NCI-H1436 treated with DMSO at 0.1 percent for 48 hours (cell line): ENCODE results near the gene SUGP2.
"Not testable (repeated sequence)": the region's sequence is repeated elsewhere in the genome, so short reads cannot be mapped to it uniquely, and the experiment has no call there.

Source experiments
- DNase-seq: peaks from one replicate; lab custom pipeline; 2025; lab: John Stamatoyannopoulos, UW

Gene SUGP2

GRCh38 chr19:19031891-19032290, 1.4 kb downstream of the SUGP2 start:
- DNase-seq = no peak

- no peak for DNase-seq
These were observed 4.8 kb downstream of the SUGP2 start for GRCh38 chr19:19028526-19028925.

GRCh38 chr19:19027228-19027627, 6.1 kb downstream of the SUGP2 start:
- no peak for DNase-seq

GRCh38 chr19:19026299-19026971, 6.9 kb downstream of the SUGP2 start:
- no peak for DNase-seq

GRCh38 chr19:19025861-19026260, 7.5 kb downstream of the SUGP2 start:
- DNase-seq = no peak

- DNase-seq = not testable (repeated sequence)
These were observed 9.9 kb downstream of the SUGP2 start for GRCh38 chr19:19023376-19023775.

GRCh38 chr19:19022380-19022961, 10.8 kb downstream of the SUGP2 start:
- DNase-seq = no peak

- DNase-seq = no peak
These were observed 12.2 kb downstream of the SUGP2 start for GRCh38 chr19:19021115-19021514.

GRCh38 chr19:19010551-19010950, 22.8 kb downstream of the SUGP2 start:
- no peak for DNase-seq

- DNase-seq = no peak
These were observed 23.4 kb downstream of the SUGP2 start for GRCh38 chr19:19009951-19010350.

- no peak for DNase-seq
These were observed 27.1 kb downstream of the SUGP2 start for GRCh38 chr19:19006213-19006612.

GRCh38 chr19:19004144-19004543, 29.2 kb downstream of the SUGP2 start:
- DNase-seq = no peak

- no peak for DNase-seq
These were observed 33.3 kb downstream of the SUGP2 start for GRCh38 chr19:18999896-19000620.

- no peak for DNase-seq
These were observed 34.1 kb downstream of the SUGP2 start for GRCh38 chr19:18999016-18999758.

GRCh38 chr19:18998276-18998675, 35.0 kb downstream of the SUGP2 start:
- no peak for DNase-seq

GRCh38 chr19:18996796-18997394, 36.4 kb downstream of the SUGP2 start:
- no peak for DNase-seq

- no peak for DNase-seq
These were observed 37.0 kb downstream of the SUGP2 start for GRCh38 chr19:18996351-18996750.

GRCh38 chr19:18995804-18996241, 37.5 kb downstream of the SUGP2 start:
- DNase-seq = no peak

- DNase-seq = no peak
These were observed 40.2 kb downstream of the SUGP2 start for GRCh38 chr19:18993115-18993514.

- DNase-seq = no peak
These were observed 40.6 kb downstream of the SUGP2 start for GRCh38 chr19:18992696-18993095.

GRCh38 chr19:18991468-18991867, 41.8 kb downstream of the SUGP2 start:
- DNase-seq = no peak

- DNase-seq = no peak
These were observed 42.3 kb downstream of the SUGP2 start for GRCh38 chr19:18991006-18991405.
